Renal cortical epithelial cell (primary cell): ENCODE measurements around the gene FER. TPM values are rescaled to one million over a fixed set of nuclear protein-coding genes. Genes with fewer than 3 reads are reported as not detected.
A peak's percentile ranks its signal among the peaks of the same experiment; 100 is the strongest.

ENCODE experiments used
- DNase-seq: peaks from one replicate; pipeline ENCODE4 v3.0.0-alpha.2; 2011; ENCODE audit warnings: low read depth
- total RNA-seq: library from RNA; depleted of rRNA; stranded (reverse); fragments of >200 nt; gene quantifications from 2 replicates; pipeline ENCODE4 v1.2.3, GENCODE V29; 2014

Gene FER
- total RNA-seq, 1 donor from 2014 or later: 56.4 TPM

GRCh38 chr5:108881133-108881532, 133.4 kb downstream of the FER start:
- no peak for DNase-seq

- DNase-seq: peak; percentile 32
These were observed 137.0 kb downstream of the FER start for GRCh38 chr5:108884736-108885135.

GRCh38 chr5:108898257-108898656, 150.6 kb downstream of the FER start:
- no peak for DNase-seq

- DNase-seq: no peak
These were observed 151.0 kb downstream of the FER start for GRCh38 chr5:108898707-108899106.

GRCh38 chr5:108899244-108899643, 151.5 kb downstream of the FER start:
- DNase-seq: peak; percentile 11

- peak; percentile 61 for DNase-seq
These were observed 153.0 kb downstream of the FER start for GRCh38 chr5:108900668-108901067.

GRCh38 chr5:108905805-108906204, 158.1 kb downstream of the FER start:
- DNase-seq: peak; percentile 22

GRCh38 chr5:108910627-108911026, 162.9 kb downstream of the FER start:
- DNase-seq: no peak

- DNase-seq: no peak
These were observed 163.4 kb downstream of the FER start for GRCh38 chr5:108911055-108911454.

- DNase-seq: peak; percentile 42
These were observed 169.9 kb downstream of the FER start for GRCh38 chr5:108917596-108917995.

GRCh38 chr5:108919591-108920326, 172.1 kb downstream of the FER start:
- DNase-seq: no peak

- DNase-seq: no peak
These were observed 176.8 kb downstream of the FER start for GRCh38 chr5:108924457-108924961.

GRCh38 chr5:108925073-108925472, 177.4 kb downstream of the FER start:
- DNase-seq: no peak

GRCh38 chr5:108930107-108930506, 182.4 kb downstream of the FER start:
- DNase-seq: no peak

- DNase-seq: no peak
These were observed 187.9 kb downstream of the FER start for GRCh38 chr5:108935611-108936010.

GRCh38 chr5:108937221-108937620, 189.5 kb downstream of the FER start:
- no peak for DNase-seq

- DNase-seq: no peak
These were observed 192.8 kb downstream of the FER start for GRCh38 chr5:108940506-108940905.

- no peak for DNase-seq
These were observed 194.0 kb downstream of the FER start for GRCh38 chr5:108941746-108942145.

GRCh38 chr5:108942701-108943100, 195.0 kb downstream of the FER start:
- no peak for DNase-seq

- no peak for DNase-seq
These were observed 197.4 kb downstream of the FER start for GRCh38 chr5:108945094-108945493.

- no peak for DNase-seq
These were observed 198.3 kb downstream of the FER start for GRCh38 chr5:108946008-108946407.

GRCh38 chr5:108947164-108947563, 199.5 kb downstream of the FER start:
- no peak for DNase-seq

GRCh38 chr5:108950276-108950675, 202.6 kb downstream of the FER start:
- DNase-seq: no peak

- no peak for DNase-seq
These were observed 206.2 kb downstream of the FER start for GRCh38 chr5:108953940-108954339.
